A549 treated with AZD9567 at 1 μM for 4 hours (cell line): ENCODE data around the gene PABPC1L2B. TPM values are rescaled to one million over a fixed set of nuclear protein-coding genes. Genes with fewer than 3 reads are reported as not detected.

Source experiments
- total RNA-seq: library from RNA; stranded (reverse); fragments of 200-300 nt; extraction: Qiagen RNA extraction; gene quantifications from 5 replicates; pipeline ENCODE4 v1.2.3, GENCODE V29; 2022; ENCODE audit not compliant: insufficient read depth

PABPC1L2B gene
- total RNA-seq = not detected in 5 replicates

DNA sequence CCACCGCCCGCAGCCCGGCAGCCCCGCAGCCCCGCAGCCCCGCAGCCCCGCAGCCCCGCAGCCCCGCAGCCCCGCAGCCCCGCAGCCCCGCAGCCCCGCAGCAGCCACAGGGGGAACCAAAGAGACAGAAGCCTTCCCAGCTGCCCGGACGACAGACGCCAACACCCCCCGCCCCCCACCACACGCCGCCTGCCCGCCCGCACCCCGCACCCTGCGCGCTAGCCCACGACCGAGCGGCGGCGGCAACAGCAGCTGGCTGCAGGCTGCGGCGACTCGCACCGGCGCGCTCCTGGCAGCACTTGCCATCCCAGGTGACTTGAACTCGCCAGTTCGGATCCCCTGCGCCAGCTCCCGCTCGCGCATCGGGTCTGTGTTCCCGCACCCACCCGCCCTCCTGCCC is at the start of gene PABPC1L2B:
PABPC1L2B (plus strand) TSS at position 207 of the 400 bp plus-strand sequence. CDS start 704 bp downstream, outside the sequence.

Other genes starting within 250 kb of the PABPC1L2B start
- 0.05 to 0.13 TPM (median 0.07 TPM) in 3 of 5 replicates, not detected in the others for gene DMRTC1B, start 226.0 kb upstream of the PABPC1L2B start, total RNA-seq
- gene FAM236B, start 220.3 kb upstream of the PABPC1L2B start, total RNA-seq = not detected in 5 replicates
- not detected in 5 replicates for gene FAM236D, start 194.7 kb upstream of the PABPC1L2B start, total RNA-seq
- gene FAM236C, start 90.3 kb upstream of the PABPC1L2B start, total RNA-seq = not detected in 5 replicates
- gene FAM236A, start 64.7 kb upstream of the PABPC1L2B start, total RNA-seq = not detected in 5 replicates
- 0.05 TPM in 1 of 5 replicates, not detected in the others for gene DMRTC1, start 59.1 kb upstream of the PABPC1L2B start, total RNA-seq
- gene PABPC1L2A, start 76.6 kb downstream of the PABPC1L2B start, total RNA-seq = not detected in 5 replicates
- 0.85 to 1.3 TPM (median 1.1 TPM) in 5 replicates for gene NAP1L2, start 211.9 kb downstream of the PABPC1L2B start, total RNA-seq